Osteoblast (primary cell): Measurements from ENCODE around the gene PDZRN3. TPM values are rescaled to one million over a fixed set of nuclear protein-coding genes. Genes with fewer than 3 reads are reported as not detected.

Experiments
- DNase-seq: peaks from one replicate; pipeline ENCODE4 v3.0.0; 2011; ENCODE audit warnings: low spot score, mixed read lengths; ENCODE audit not compliant: insufficient read length; ENCODE audit errors: missing footprints
- H2AFZ ChIP-seq: 2 replicates; pipeline ENCODE4 v1.6.0; 2011; ENCODE audit warnings: mild to moderate bottlenecking, low read length
- H3K27ac ChIP-seq: 2 replicates; pipeline ENCODE4 v1.5.1; 2011; ENCODE audit warnings: mild to moderate bottlenecking, low read depth, low read length, moderate library complexity
- H3K27me3 ChIP-seq: 2 replicates; pipeline ENCODE4 v1.6.0; 2012; ENCODE audit warnings: mild to moderate bottlenecking, control low read depth, inconsistent platforms, low read length, moderate library complexity; ENCODE audit not compliant: insufficient read depth
- H3K36me3 ChIP-seq: 2 replicates; pipeline ENCODE4 v1.5.1; 2011; ENCODE audit warnings: mild to moderate bottlenecking, low read length, control low read depth, moderate library complexity; ENCODE audit not compliant: insufficient read depth
- H3K4me1 ChIP-seq: 2 replicates; pipeline ENCODE4 v1.5.1; 2011; ENCODE audit warnings: mild to moderate bottlenecking, low read length, control low read depth, moderate library complexity; ENCODE audit not compliant: insufficient read depth
- H3K4me2 ChIP-seq: 2 replicates; pipeline ENCODE4 v1.6.0; 2011; ENCODE audit warnings: mild to moderate bottlenecking, low read length; ENCODE audit not compliant: insufficient read depth
- H3K4me3 ChIP-seq: fragments of 200-600 bp; sonication (generic); 3 replicates; pipeline ENCODE4 v1.5.1; 2012; ENCODE audit warnings: mild to moderate bottlenecking, low read length, inconsistent platforms; ENCODE audit not compliant: insufficient read depth
- H3K79me2 ChIP-seq: 2 replicates; pipeline ENCODE4 v1.6.0; 2012; ENCODE audit warnings: mild to moderate bottlenecking, low read length, control low read depth, inconsistent platforms; ENCODE audit not compliant: insufficient read depth
- H3K9me3 ChIP-seq: 2 replicates; pipeline ENCODE4 v1.5.1; 2011; ENCODE audit warnings: low read depth, low read length, control low read depth
- H4K20me1 ChIP-seq: 2 replicates; pipeline ENCODE4 v1.6.0; 2012; ENCODE audit warnings: mild to moderate bottlenecking, low read length, control low read depth; ENCODE audit not compliant: insufficient read depth
- CTCF ChIP-seq: IDR thresholded peaks from 2 replicates; pipeline ENCODE4 v1.5.1; 2011; ENCODE audit warnings: mild to moderate bottlenecking, low read depth, low read length, moderate library complexity; ENCODE audit errors: extremely low read depth
- total RNA-seq: library from RNA; depleted of rRNA; stranded (reverse); fragments of >200 nt; gene quantifications from 2 replicates; pipeline ENCODE4 v1.2.3, GENCODE V29; 2012

The PDZRN3 gene
- total RNA-seq, 1 donor: 26.4 TPM

- Histone ChIP-seq H3K27ac (no peak overlapping the region), H3K4me2 (no peak overlapping the region), H2AFZ (no peak overlapping the region), H3K4me3 (no peak overlapping the region), H3K36me3 (peaks cover 30% of the 10 kb centered on the region), H3K79me2 (no peaks in the 10 kb centered on the region), H4K20me1 (no peaks in the 10 kb centered on the region), H3K27me3 (no peaks in the 10 kb centered on the region), H3K4me1 (no peaks in the 10 kb centered on the region), H3K9me3 (no peaks in the 10 kb centered on the region)
- TF ChIP-seq CTCF: no peak
- DNase-seq: no peak
Measured at GRCh38 chr3:73389928-73390327, 234.8 kb downstream of the PDZRN3 start.

- no peak for TF ChIP-seq CTCF
- DNase-seq: no peak
- H3K4me1 ChIP-seq: no peaks in the 10 kb centered on the region
- H3K27me3 ChIP-seq: no peaks in the 10 kb centered on the region
- H3K4me3 ChIP-seq: no peak overlapping the region
- H4K20me1 ChIP-seq: no peaks in the 10 kb centered on the region
- no peaks in the 10 kb centered on the region for H3K9me3 ChIP-seq
- no peak overlapping the region for H3K4me2 ChIP-seq
- peaks cover 31% of the 10 kb centered on the region for H3K36me3 ChIP-seq
- no peak overlapping the region for H2AFZ ChIP-seq
- no peak overlapping the region for H3K27ac ChIP-seq
- no peaks in the 10 kb centered on the region for H3K79me2 ChIP-seq
Measured at GRCh38 chr3:73389117-73389813, 235.5 kb downstream of the PDZRN3 start.

GRCh38 chr3:73385568-73385967 lies 239.2 kb downstream of the PDZRN3 start:
- Histone ChIP-seq H3K9me3 (no peaks in the 10 kb centered on the region), H3K79me2 (no peaks in the 10 kb centered on the region), H2AFZ (no peak overlapping the region), H4K20me1 (no peaks in the 10 kb centered on the region), H3K4me3 (no peak overlapping the region), H3K36me3 (peaks cover 34% of the 10 kb centered on the region), H3K4me2 (no peak overlapping the region), H3K27me3 (no peaks in the 10 kb centered on the region), H3K4me1 (no peaks in the 10 kb centered on the region), H3K27ac (no peak overlapping the region)
- TF ChIP-seq CTCF: no peak
- no peak for DNase-seq

- H3K4me3 ChIP-seq: no peak overlapping the region
- H3K4me2 ChIP-seq: no peak overlapping the region
- H2AFZ ChIP-seq: no peak overlapping the region
- peaks cover 31% of the 10 kb centered on the region for H3K36me3 ChIP-seq
- H3K27me3 ChIP-seq: no peaks in the 10 kb centered on the region
- H3K79me2 ChIP-seq: no peaks in the 10 kb centered on the region
- no peak for TF ChIP-seq CTCF
- peak; percentile 58 for DNase-seq
- H4K20me1 ChIP-seq: no peaks in the 10 kb centered on the region
- no peaks in the 10 kb centered on the region for H3K4me1 ChIP-seq
- H3K27ac ChIP-seq: no peak overlapping the region
- H3K9me3 ChIP-seq: no peaks in the 10 kb centered on the region
Measured at GRCh38 chr3:73384091-73384906, 240.4 kb downstream of the PDZRN3 start.
